ENCODE data around the gene CDC7.

CDC7 gene

DNA sequence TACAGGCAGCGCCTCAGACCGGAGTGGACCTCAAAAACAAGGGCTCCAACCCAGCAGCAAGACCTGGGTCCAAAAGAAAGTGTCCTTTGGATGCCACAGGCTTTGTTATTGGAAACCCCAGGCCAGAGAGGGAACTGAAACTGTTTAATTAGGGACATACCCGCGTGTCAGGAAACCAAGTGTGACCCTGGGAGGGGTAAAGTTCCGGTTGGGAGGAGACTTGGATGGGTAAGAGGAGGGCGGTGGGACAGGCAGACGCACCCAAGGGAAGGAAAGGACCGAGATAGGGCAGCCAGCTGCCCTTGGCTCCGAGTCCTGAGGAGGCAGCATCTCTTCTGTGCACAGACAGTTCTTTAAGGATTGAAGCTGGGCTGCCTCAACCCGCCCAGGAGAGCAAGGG is 71.4 kb downstream of the CDC7 start:
- in situ Hi-C loops (cut with MboI; ENCODE audit: low sequenced_read_pairs) = no loop called here

Data from hTERT RPE-1 (cell line).